ENCODE results near the gene PTPRCAP. TPM values are rescaled to one million over a fixed set of nuclear protein-coding genes. Genes with fewer than 3 reads are reported as not detected.
"Not testable (repeated sequence)": the region's sequence is repeated elsewhere in the genome, so short reads cannot be mapped to it uniquely, and the experiment has no call there.

Gene PTPRCAP
- total and polyA plus RNA-seq, 5 experiments from 2014 or later: 212 to 717 (median 647) TPM

DNA sequence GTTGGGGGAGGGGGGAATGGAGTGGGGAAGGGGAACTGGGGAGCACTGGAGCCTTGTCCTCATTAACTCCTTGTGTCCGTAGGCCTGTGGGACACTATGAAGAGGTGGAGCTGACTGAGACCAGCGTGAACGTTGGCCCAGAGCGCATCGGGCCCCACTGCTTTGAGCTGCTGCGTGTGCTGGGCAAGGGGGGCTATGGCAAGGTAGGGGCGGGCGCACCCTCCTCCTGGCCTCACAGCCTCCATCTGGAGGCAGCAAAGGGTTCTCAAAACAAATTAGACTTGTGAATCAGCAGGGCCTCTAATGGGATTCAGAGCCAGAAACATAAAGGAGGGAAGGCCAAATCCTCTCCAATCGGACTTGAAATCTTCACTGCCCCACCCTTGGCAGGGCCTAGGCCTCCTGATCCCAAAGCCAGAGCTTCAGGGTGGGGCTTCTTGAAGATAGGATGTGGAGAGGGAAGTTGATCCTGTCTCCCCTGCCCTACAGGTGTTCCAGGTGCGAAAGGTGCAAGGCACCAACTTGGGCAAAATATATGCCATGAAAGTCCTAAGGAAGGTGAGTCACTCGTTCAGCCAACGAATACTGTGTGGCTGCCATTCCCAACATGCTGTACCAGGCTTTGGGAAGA is 8.3 kb downstream of the PTPRCAP start:
- Mint-ChIP-seq H3K4me3 (peak overlapping the region; percentile 92 to 99 (median 98)), H3K9me3 (no peaks in the 10 kb centered on the region), H3K36me3 (peaks cover 0 to 19% (median 0%) of the 10 kb centered on the region in 3 donors), H3K4me1 (peaks cover 17 to 67% (median 52%) of the 10 kb centered on the region in 4 donors), H3K27ac (peak overlapping the region; percentile 80 to 98 (median 96)), H3K27me3 (no peaks in the 10 kb centered on the region)
- POLR2A ChIA-PET: interaction anchor here (0.8 to 31.8 kb wide), 14 partner anchors 3 to 157 kb away, joined by 3 to 2390 read pairs (median 6); partner anchors contain the start of genes AIP, CABP4, CARNS1 and CDK2AP2
- DNase-seq: no peak
- ATAC-seq: no peak

DNA sequence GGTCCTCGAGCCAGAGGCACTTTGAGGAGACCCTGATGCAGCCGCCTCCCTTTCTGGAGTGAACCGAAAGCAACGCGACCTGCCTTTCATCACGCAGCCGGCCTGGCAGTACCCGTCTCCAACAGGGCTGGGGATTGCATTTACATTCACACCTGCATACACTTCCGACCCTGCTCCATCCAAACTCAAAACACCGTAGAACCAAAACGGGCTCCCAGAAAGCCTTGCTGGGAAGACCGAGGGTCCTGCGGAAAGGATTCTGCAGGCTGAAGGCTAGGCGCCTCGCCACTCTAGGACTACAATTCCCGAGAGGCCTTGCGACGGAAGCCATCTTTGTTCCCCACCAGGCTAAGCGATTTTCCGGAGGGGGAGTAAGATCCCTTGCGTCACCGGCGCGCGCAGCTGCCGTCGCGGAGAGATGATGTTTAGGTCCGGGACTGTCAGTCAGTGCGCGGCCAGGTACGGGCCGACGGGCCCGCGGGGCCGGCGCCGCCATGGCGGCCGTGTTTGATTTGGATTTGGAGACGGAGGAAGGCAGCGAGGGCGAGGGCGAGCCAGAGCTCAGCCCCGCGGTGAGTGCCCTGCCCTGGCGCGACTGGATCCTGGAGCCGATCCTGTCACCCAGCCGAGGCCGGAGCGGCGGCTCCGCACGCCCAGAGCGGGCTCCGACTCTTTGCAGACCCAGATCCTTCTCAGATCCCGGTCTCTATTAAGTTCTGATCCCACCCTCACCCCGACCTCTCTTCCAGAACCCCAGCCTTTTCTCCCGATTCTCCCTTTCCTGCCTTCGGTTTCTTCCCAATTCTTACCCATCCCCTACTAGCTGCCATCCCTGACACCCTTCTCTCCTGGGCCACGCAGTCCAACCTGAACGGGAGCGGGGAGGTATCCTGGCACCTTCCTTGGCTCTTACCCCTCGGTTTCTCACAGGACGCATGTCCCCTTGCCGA is 9.2 kb downstream of the PTPRCAP start, which contains the start of gene RPS6KB2:
RPS6KB2 (plus strand) TSS at position 443 of the 950 bp plus-strand sequence; CDS start at position 495, 52 bp downstream.
- peak within 1 kb of the TSS; percentile 92 to 99 (median 98) for H3K4me3 Mint-ChIP-seq
- peak; percentile 94 to 100 (median 99) for DNase-seq
- peaks cover 14 to 61% (median 44%) of the 10 kb centered on the region in 4 donors for H3K4me1 Mint-ChIP-seq
- peak within 1 kb of the TSS; percentile 91 to 98 (median 96) for H3K27ac Mint-ChIP-seq
- H3K9me3 Mint-ChIP-seq: no peaks in the 10 kb centered on the region
- H3K36me3 Mint-ChIP-seq: peaks cover 0 to 18% (median 0%) of the 10 kb centered on the region in 3 donors
- no peaks in the 10 kb centered on the region for H3K27me3 Mint-ChIP-seq
- peak; percentile 88 to 89 for ATAC-seq
- POLR2A ChIA-PET: interaction anchor here (0.8 to 31.8 kb wide), 14 partner anchors 4 to 157 kb away, joined by 3 to 2390 read pairs (median 6); partner anchors contain the start of genes AIP, ANKRD13D, CABP4 and CARNS1

DNA sequence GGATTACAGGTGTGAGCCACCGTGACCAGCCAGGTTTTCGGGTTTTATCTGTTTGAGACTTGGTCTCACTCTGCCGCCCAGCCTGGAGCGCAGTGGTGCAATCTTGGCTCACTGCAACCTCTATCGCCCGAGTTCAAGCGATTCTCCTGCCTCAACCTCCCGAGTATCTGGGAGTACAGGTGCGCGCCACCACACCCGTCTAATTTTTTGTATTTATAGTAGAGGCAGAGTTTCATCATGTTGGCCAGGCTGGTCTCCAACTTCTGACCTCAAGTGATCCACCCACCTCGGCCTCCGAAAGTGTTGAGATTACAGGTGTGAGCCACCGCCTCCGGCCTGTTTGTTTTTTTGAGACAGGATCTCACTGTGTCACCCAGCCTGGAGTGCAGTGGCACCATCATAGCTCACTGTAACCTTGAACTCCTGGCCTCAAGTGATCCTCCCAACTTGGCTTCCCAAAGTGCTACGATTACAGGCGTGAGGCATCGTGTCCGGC is 10.1 kb downstream of the PTPRCAP start:
- DNase-seq: peak in 1 of 10 donors; percentile 54
- not testable (repeated sequence) for H3K27me3 Mint-ChIP-seq, ATAC-seq, H3K9me3 Mint-ChIP-seq
- Mint-ChIP-seq H3K4me3 (peak overlapping the region; percentile 92 to 99 (median 98)), H3K27ac (peak overlapping the region; percentile 91 to 98 (median 96)), H3K36me3 (peaks cover 0 to 18% (median 0%) of the 10 kb centered on the region in 3 donors), H3K4me1 (peaks cover 17 to 60% (median 45%) of the 10 kb centered on the region in 4 donors)
- POLR2A ChIA-PET: interaction anchor here (1.5 to 31.8 kb wide), 7 partner anchors 5 to 78 kb away, joined by 7 to 2390 read pairs (median 780); partner anchors contain the start of genes AIP, CABP4, CARNS1 and CORO1B

DNA sequence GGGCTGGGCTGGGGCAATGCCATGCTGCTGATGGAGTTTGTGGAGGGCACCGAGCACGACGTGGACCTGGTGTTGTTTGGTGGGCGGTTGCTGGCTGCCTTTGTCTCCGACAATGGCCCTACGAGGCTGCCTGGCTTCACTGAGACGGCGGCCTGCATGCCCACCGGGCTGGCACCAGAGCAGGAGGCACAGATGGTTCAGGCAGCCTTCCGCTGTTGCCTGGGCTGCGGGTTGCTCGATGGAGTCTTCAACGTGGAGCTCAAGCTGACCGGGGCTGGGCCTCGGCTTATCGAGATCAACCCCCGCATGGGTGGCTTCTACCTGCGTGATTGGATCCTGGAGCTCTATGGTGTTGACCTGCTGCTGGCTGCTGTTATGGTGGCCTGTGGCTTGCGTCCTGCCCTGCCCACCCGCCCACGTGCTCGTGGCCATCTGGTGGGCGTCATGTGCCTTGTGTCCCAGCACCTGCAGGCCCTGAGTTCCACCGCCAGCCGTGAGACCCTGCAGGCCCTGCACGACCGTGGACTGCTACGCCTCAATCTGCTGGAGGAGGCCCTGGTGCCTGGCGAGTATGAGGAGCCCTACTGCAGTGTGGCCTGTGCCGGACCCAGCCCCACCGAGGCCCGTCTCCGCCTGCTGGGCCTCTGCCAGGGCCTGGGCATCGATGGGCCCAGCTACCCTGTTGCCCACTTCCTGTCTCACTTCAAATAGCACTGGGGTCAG is 13.4 kb downstream of the PTPRCAP start:
- no peak for DNase-seq
- POLR2A ChIA-PET: interaction anchor here (0.6 to 31.8 kb wide), 5 partner anchors 4 to 48 kb away, joined by 4 to 2390 read pairs (median 1094); partner anchors contain the start of genes CARNS1, PPP1CA, PTPRCAP and RAD9A

DNA sequence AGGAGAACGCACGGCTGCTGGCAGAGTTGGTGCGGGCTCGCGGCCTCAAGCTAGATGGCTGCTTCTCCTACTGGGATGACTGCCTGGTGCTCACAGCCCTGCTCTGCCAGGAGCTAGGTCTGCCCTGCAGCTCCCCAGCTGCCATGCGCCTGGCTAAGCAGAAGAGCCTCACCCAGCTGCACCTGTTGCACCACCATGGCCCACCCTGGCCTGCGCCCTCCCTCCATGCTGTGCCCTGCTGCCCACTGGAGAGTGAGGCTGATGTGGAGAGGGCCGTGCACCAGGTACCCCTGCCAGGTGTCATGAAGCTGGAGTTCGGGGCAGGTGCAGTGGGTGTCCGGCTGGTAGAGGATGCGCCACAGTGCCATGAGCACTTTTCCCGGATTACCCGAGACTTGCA is 14.0 kb downstream of the PTPRCAP start:
- Mint-ChIP-seq H3K9me3 (no peaks in the 10 kb centered on the region), H3K4me3 (no peak overlapping the region), H3K36me3 (peaks cover 0 to 4% (median 0%) of the 10 kb centered on the region in 3 donors), H3K4me1 (peaks cover 13 to 48% (median 47%) of the 10 kb centered on the region in 4 donors), H3K27me3 (no peaks in the 10 kb centered on the region), H3K27ac (peak overlapping the region in 1 of 10 donors; percentile 27)
- POLR2A ChIA-PET: interaction anchor here (14.2 to 31.8 kb wide), 4 partner anchors 3 to 48 kb away, joined by 235 to 2390 read pairs (median 1094); partner anchors contain the start of genes CARNS1, PPP1CA, PTPRCAP and RAD9A
- no peak for DNase-seq
- ATAC-seq: no peak

More for the DNA sequence above, 13.4 kb downstream of the PTPRCAP start:
- Mint-ChIP-seq H3K36me3 (peaks cover 0 to 4% (median 0%) of the 10 kb centered on the region in 3 donors), H3K27ac (peak overlapping the region in 2 of 10 donors; percentile 46 to 72), H3K4me3 (no peak overlapping the region), H3K4me1 (peaks cover 13 to 50% (median 45%) of the 10 kb centered on the region in 4 donors), H3K27me3 (no peaks in the 10 kb centered on the region), H3K9me3 (no peaks in the 10 kb centered on the region)
- no peak for ATAC-seq

DNA sequence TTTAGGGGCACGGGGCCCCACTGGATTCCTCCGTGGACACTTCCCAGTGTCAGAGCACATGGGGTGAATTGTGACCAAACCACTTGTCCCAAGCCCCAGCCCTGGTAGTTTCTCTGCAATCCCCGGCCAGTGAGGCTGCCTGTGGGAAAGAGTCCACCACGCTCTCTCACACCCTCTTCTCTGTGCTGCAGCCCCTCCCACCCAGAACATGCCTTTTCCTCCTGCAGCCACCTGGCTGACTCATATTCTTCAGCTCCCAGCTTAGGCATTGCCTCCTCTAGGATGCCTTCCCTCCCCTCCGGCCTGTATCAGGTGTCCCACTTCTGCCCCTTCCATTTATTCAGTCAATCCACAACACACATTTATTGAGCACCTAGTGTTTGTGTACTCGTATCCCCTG is 14.6 kb downstream of the PTPRCAP start:
- H3K27ac Mint-ChIP-seq: peak overlapping the region in 5 of 10 donors; percentile 16 to 69 (median 40)
- no peaks in the 10 kb centered on the region for H3K27me3 Mint-ChIP-seq
- peaks cover 0 to 4% (median 0%) of the 10 kb centered on the region in 3 donors for H3K36me3 Mint-ChIP-seq
- DNase-seq (no peak), ATAC-seq (no peak)
- H3K4me1 Mint-ChIP-seq: peaks cover 14 to 49% (median 47%) of the 10 kb centered on the region in 4 donors
- H3K9me3 Mint-ChIP-seq: no peaks in the 10 kb centered on the region
- POLR2A ChIA-PET: interaction anchor here (1.0 to 31.8 kb wide), 5 partner anchors 3 to 68 kb away, joined by 3 to 2390 read pairs (median 1094); partner anchors contain the start of genes CARNS1, PPP1CA, PTPRCAP and RAD9A
- H3K4me3 Mint-ChIP-seq: peak overlapping the region in 4 of 10 donors; percentile 2 to 52 (median 30)

DNA sequence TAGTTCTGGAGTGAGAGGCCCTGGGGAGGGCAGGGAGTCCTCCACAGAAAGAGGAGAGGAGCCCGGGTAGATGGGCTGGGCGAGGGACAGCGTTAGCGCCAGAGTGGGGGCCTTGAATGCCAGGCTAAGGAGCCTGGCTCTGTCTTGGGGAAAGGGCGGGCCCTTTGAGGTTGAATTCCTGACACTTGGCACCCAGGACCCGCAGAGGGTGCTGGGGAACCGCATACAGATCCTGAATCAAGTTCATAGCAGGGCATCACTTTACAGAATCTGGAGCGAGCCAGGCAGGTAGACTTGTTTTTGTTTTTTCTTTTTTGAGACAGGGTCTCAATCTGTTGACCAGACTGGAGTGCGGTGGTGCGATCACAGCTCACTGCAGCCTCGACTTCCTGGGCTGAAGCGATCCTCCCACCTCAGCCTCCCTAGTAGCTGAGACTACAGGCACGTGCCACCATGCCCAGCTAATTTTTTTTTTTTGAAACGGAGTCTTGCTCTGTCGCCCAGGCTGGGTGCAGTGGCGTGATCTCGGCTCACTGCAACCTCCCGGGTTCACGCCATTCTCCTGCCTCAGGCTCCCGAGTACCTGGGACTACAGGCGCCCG is 16.0 kb downstream of the PTPRCAP start:
- no peak for ATAC-seq
- POLR2A ChIA-PET: interaction anchor here (0.7 to 31.8 kb wide), 10 partner anchors 9 to 86 kb away, joined by 4 to 2390 read pairs (median 57); partner anchors contain the start of genes AIP, CDK2AP2, CORO1B and POLD4
- Mint-ChIP-seq H3K36me3 (peaks cover 0 to 4% (median 0%) of the 10 kb centered on the region in 3 donors), H3K4me1 (peaks cover 17 to 60% (median 52%) of the 10 kb centered on the region in 4 donors), H3K9me3 (no peaks in the 10 kb centered on the region), H3K27ac (peak overlapping the region; percentile 80 to 95 (median 90)), H3K4me3 (peak overlapping the region; percentile 52 to 85 (median 70)), H3K27me3 (no peaks in the 10 kb centered on the region)
- DNase-seq: no peak

DNA sequence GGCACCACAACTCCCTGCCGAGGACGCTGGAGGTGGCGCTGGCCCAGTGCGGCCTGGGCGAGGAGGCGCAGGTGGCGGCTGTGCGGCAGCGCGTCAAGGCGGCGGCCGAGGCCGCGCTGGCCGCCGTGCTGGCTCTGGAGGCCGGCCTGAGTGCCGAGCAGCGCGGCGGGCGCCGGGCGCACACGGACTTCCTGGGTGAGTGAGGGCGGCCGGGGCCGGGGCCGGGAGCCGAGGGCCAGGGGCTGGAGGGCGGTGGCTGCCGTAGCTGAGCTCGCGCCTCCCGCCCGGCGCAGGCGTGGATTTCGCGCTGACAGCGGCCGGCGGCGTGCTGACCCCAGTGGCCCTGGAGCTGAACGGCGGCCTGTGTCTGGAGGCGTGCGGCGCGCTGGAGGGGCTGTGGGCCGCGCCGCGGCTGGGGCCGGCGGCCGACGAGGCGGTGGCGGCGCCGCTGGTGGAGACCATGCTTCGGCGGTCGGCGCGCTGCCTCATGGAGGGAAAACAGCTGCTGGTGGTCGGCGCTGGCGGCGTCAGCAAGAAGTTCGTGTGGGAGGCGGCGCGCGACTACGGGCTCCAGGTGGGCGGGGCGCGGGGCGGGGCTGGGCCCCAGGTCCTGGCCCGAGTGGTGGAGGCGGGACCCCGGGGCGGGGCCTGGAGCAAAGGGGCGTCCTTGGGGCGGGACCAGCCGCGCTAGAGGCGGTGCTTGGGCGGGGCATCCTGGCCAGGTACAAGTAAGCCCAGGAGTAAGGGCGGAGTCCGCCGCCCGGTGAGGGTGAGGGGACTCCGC is 16.6 kb downstream of the PTPRCAP start:
- Mint-ChIP-seq H3K4me1 (peaks cover 23 to 66% (median 58%) of the 10 kb centered on the region in 4 donors), H3K27me3 (no peaks in the 10 kb centered on the region), H3K9me3 (no peaks in the 10 kb centered on the region), H3K27ac (peak overlapping the region; percentile 80 to 100 (median 93)), H3K4me3 (peak overlapping the region; percentile 76 to 94 (median 86)), H3K36me3 (peaks cover 0 to 4% (median 0%) of the 10 kb centered on the region in 3 donors)
- ATAC-seq (peak; percentile 64 to 76), DNase-seq (peak; percentile 97 to 100 (median 99))
- POLR2A ChIA-PET: interaction anchor here (0.6 to 31.8 kb wide), 15 partner anchors 9 to 150 kb away, joined by 3 to 2390 read pairs (median 40); partner anchors contain the start of genes AIP, CDK2AP2, CORO1B and PITPNM1

DNA sequence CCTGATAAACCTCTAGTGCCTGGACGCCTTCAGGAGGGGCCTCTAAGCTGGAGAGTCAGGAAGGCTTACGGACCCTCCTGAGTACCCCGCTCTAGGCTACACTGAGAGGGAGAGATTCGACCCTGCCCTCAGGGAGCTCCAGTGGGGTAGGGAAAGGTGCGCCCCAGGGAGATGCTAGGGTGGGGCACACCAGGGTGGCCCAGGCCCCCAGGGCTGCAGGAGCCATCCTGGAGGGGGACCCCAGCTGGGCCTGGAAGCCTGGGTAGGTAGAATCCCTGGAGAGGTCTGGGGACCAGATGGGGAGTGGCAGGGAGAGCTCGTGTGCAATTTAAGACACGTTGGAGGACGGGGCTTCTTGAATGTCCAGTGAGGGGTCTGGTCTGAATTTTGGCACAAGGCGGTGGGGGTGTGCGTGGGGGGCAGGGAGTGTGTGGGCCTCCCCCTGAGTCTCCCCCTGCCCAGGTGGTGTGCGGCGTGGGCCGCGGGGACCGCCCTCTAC is 17.3 kb downstream of the PTPRCAP start:
- Mint-ChIP-seq H3K9me3 (no peaks in the 10 kb centered on the region), H3K27ac (peak overlapping the region; percentile 85 to 100 (median 93)), H3K4me3 (peak overlapping the region; percentile 76 to 94 (median 86)), H3K27me3 (no peaks in the 10 kb centered on the region), H3K36me3 (peaks cover 0 to 4% (median 0%) of the 10 kb centered on the region in 3 donors), H3K4me1 (peaks cover 22 to 68% (median 57%) of the 10 kb centered on the region in 4 donors)
- DNase-seq (peak in 1 of 10 donors; percentile 23), ATAC-seq (no peak)
- POLR2A ChIA-PET: interaction anchor here (0.6 to 31.8 kb wide), 14 partner anchors 8 to 149 kb away, joined by 3 to 2390 read pairs (median 44); partner anchors contain the start of genes AIP, CORO1B, PITPNM1 and POLD4
